ENCODE data around the gene FBLN7. TPM values are rescaled to one million over a fixed set of nuclear protein-coding genes. Genes with fewer than 3 reads are reported as not detected.

The FBLN7 gene
- total RNA-seq, 1 donor from 2014 or later = 0.60 TPM

GRCh38 chr2:112155331-112156151 lies 17.4 kb downstream of the FBLN7 start:
- Histone ChIP-seq H3K4me3 (no peak overlapping the region), H3K9me3 (replicated peaks) (no peaks in the 10 kb centered on the region)
- intact Hi-C loops (cut with micrococcal nuclease) = no loop called here

GRCh38 chr2:112156152-112156986 lies 18.2 kb downstream of the FBLN7 start:
- Histone ChIP-seq H3K4me3 (no peak overlapping the region), H3K36me3 (no peaks in the 10 kb centered on the region), H3K27me3 (ENCODE audit: low read depth) (no peaks in the 10 kb centered on the region), H3K4me1 (no peaks in the 10 kb centered on the region), H3K27ac (replicated peaks) (no peak overlapping the region), H3K9me3 (replicated peaks) (no peaks in the 10 kb centered on the region)
- no peak for DNase-seq
- TF ChIP-seq CTCF (IDR thresholded peaks at IDR 0.05; ENCODE audit: borderline replicate concordance) = no peak
- intact Hi-C loops (cut with micrococcal nuclease) = no loop called here

More at GRCh38 chr2:112155331-112156151, 17.4 kb downstream of the FBLN7 start:
- Histone ChIP-seq H3K27me3 (ENCODE audit: low read depth) (no peaks in the 10 kb centered on the region), H3K27ac (replicated peaks) (no peak overlapping the region), H3K4me1 (no peaks in the 10 kb centered on the region), H3K36me3 (no peaks in the 10 kb centered on the region)
- DNase-seq = no peak
- no peak for TF ChIP-seq CTCF (IDR thresholded peaks at IDR 0.05; ENCODE audit: borderline replicate concordance)

GRCh38 chr2:112157472-112157871 lies 19.3 kb downstream of the FBLN7 start:
- DNase-seq = no peak
- no peak overlapping the region for H3K27ac ChIP-seq (replicated peaks)
- TF ChIP-seq CTCF (IDR thresholded peaks at IDR 0.05; ENCODE audit: borderline replicate concordance) = no peak
- intact Hi-C loops (cut with micrococcal nuclease) = no loop called here
- H3K4me3 ChIP-seq = no peak overlapping the region
- no peaks in the 10 kb centered on the region for H3K9me3 ChIP-seq (replicated peaks)
- H3K36me3 ChIP-seq = no peaks in the 10 kb centered on the region
- no peaks in the 10 kb centered on the region for H3K27me3 ChIP-seq (ENCODE audit: low read depth)
- H3K4me1 ChIP-seq = no peaks in the 10 kb centered on the region

- intact Hi-C loops (cut with micrococcal nuclease) = no loop called here
- Histone ChIP-seq H3K9me3 (replicated peaks) (no peaks in the 10 kb centered on the region), H3K36me3 (no peaks in the 10 kb centered on the region), H3K27me3 (ENCODE audit: low read depth) (no peaks in the 10 kb centered on the region), H3K4me1 (no peaks in the 10 kb centered on the region), H3K4me3 (no peak overlapping the region), H3K27ac (replicated peaks) (no peak overlapping the region)
- no peak for DNase-seq
- TF ChIP-seq CTCF (IDR thresholded peaks at IDR 0.05; ENCODE audit: borderline replicate concordance) = no peak
These were observed 21.3 kb downstream of the FBLN7 start for GRCh38 chr2:112159454-112159921.

DNA sequence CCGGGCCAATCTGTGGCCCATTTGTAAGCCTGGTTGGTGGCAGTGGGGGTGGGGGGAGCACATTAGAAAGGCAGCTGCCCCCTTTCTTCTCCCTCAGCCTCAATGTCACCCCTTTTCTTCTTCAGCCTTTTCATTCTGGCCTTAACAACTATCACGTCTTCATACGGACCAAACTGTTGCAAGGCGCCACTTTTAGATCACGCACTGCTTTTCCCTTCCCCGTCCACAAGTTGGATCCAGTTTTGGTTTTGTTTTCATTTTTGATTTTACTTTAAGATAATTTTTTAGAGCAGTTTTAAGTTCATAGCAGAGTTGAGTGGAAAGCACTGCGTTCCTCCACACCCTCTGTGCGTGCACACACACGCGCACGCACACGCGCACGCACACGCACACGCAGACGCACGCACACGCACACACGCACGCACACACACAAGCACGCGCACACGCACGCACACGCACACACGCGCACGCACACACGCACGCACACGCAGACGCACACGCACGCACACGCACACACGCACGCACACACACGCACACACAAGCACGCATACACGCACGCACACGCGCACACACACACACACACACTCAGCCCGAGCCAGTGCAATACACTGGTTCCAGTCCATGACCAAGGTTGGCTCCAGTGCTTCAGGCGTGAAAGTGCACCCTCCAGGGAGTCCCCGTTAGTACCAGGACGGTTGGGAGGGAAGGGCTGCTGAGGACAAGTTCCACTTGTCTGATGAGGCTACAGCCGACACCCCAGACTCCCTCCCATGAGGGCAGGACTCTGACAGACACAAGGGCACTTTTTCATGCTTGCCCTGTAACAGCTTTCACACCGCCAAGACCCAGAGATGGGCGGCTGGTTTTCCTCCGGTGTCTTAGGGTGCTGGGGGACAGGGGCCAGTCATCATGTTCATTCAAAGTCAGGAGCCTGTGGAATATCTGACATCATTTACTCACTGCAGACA lies 22.4 kb downstream of the FBLN7 start:
- no peaks in the 10 kb centered on the region for H3K4me1 ChIP-seq
- no peaks in the 10 kb centered on the region for H3K27me3 ChIP-seq (ENCODE audit: low read depth)
- intact Hi-C loops (cut with micrococcal nuclease) = no loop called here
- no peak overlapping the region for H3K4me3 ChIP-seq
- no peak overlapping the region for H3K27ac ChIP-seq (replicated peaks)
- H3K9me3 ChIP-seq (replicated peaks) = no peaks in the 10 kb centered on the region
- no peak for DNase-seq
- no peaks in the 10 kb centered on the region for H3K36me3 ChIP-seq
- no peak for TF ChIP-seq CTCF (IDR thresholded peaks at IDR 0.05; ENCODE audit: borderline replicate concordance)

All from left ventricle myocardium inferior (tissue), 1 donor.